ENCODE results near the gene GSE1. TPM values are rescaled to one million over a fixed set of nuclear protein-coding genes. Genes with fewer than 3 reads are reported as not detected.

GSE1 gene
- total and polyA plus RNA-seq, 2 of the 13 experiments (the other 11 are each of a cell fraction or from before 2014, with no cell fraction given) = 16.1 to 31.2 TPM

DNA sequence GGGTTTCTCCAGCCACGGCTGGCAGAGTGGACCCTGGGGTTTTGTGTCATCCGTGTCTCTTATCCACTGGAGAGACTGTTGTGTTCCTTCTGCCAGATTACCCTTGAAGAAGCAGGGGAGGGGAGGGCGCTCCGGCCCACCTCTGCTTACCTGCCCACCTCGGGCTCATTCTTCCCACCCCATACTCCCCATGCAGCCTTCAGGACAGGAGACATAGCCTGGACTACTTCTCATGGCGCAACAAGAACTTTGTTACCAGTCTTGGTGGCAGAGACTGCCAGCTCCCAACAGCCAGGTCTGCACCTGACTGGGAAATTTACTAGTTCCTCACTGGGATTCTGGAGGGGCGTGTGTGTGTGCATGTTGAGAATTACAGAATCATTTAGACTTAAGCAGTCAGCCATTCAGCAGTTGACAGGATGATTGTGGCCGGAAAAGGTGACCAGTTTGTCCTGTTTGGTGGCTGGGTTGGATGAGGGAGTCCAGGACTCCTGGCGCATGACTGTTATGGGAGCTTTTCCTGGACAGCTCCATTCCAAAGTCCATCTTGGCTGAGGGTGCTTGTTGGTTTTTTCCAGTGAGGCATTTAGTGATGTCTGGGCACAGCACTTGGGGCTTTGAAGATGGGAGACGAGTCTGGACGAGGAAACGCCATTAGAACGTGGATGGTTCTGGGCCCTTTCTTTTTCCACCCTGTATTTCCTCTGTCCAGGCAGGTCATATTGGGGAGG lies 8.7 kb downstream of the GSE1 start (continued):
- no peak for TF ChIP-seq ZNF280D (CRISPR knock-in tag; IDR thresholded peaks at IDR 0.05)
- TF ChIP-seq ZNF296 (CRISPR knock-in tag; conservative IDR thresholded peaks at IDR 0.05) = no peak
- no peak for TF ChIP-seq ZNF235 (CRISPR knock-in tag; IDR thresholded peaks at IDR 0.05; ENCODE audit: borderline replicate concordance)
- TF ChIP-seq, protein P1, sequence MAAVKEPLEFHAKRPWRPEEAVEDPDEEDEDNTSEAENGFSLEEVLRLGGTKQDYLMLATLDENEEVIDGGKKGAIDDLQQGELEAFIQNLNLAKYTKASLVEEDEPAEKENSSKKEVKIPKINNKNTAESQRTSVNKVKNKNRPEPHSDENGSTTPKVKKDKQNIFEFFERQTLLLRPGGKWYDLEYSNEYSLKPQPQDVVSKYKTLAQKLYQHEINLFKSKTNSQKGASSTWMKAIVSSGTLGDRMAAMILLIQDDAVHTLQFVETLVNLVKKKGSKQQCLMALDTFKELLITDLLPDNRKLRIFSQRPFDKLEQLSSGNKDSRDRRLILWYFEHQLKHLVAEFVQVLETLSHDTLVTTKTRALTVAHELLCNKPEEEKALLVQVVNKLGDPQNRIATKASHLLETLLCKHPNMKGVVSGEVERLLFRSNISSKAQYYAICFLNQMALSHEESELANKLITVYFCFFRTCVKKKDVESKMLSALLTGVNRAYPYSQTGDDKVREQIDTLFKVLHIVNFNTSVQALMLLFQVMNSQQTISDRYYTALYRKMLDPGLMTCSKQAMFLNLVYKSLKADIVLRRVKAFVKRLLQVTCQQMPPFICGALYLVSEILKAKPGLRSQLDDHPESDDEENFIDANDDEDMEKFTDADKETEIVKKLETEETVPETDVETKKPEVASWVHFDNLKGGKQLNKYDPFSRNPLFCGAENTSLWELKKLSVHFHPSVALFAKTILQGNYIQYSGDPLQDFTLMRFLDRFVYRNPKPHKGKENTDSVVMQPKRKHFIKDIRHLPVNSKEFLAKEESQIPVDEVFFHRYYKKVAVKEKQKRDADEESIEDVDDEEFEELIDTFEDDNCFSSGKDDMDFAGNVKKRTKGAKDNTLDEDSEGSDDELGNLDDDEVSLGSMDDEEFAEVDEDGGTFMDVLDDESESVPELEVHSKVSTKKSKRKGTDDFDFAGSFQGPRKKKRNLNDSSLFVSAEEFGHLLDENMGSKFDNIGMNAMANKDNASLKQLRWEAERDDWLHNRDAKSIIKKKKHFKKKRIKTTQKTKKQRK (IDR thresholded peaks at IDR 0.05; ENCODE audit: low read length) = no peak
- TF ChIP-seq, protein P2, sequence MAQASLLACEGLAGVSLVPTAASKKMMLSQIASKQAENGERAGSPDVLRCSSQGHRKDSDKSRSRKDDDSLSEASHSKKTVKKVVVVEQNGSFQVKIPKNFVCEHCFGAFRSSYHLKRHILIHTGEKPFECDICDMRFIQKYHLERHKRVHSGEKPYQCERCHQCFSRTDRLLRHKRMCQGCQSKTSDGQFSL (CRISPR knock-in tag; IDR thresholded peaks at IDR 0.05) = no peak
- TF ChIP-seq, protein P3, sequence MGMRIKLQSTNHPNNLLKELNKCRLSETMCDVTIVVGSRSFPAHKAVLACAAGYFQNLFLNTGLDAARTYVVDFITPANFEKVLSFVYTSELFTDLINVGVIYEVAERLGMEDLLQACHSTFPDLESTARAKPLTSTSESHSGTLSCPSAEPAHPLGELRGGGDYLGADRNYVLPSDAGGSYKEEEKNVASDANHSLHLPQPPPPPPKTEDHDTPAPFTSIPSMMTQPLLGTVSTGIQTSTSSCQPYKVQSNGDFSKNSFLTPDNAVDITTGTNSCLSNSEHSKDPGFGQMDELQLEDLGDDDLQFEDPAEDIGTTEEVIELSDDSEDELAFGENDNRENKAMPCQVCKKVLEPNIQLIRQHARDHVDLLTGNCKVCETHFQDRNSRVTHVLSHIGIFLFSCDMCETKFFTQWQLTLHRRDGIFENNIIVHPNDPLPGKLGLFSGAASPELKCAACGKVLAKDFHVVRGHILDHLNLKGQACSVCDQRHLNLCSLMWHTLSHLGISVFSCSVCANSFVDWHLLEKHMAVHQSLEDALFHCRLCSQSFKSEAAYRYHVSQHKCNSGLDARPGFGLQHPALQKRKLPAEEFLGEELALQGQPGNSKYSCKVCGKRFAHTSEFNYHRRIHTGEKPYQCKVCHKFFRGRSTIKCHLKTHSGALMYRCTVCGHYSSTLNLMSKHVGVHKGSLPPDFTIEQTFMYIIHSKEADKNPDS (CRISPR knock-in tag; IDR thresholded peaks at IDR 0.05) = no peak
- no peak for TF ChIP-seq NCOA5 (CRISPR knock-in tag; IDR thresholded peaks at IDR 0.05)
- TF ChIP-seq ZBTB21 (CRISPR knock-in tag; IDR thresholded peaks at IDR 0.05) = no peak
- no peak for TF ChIP-seq ZNF160 (CRISPR knock-in tag; IDR thresholded peaks at IDR 0.05)
- TF ChIP-seq ZNF557 (CRISPR knock-in tag; IDR thresholded peaks at IDR 0.05) = no peak
- no peak; the same call in 1 of the 2 replicates for TF ChIP-seq ETV6 (CRISPR knock-in tag; conservative IDR thresholded peaks at IDR 0.05)
- TF ChIP-seq THRA (CRISPR knock-in tag; IDR thresholded peaks at IDR 0.05; ENCODE audit: borderline replicate concordance) = no peak
- TF ChIP-seq MAZ (IDR thresholded peaks at IDR 0.05; ENCODE audit: borderline replicate concordance, low read depth, low read length) = no peak
- TF ChIP-seq MAZ (CRISPR knock-in tag; IDR thresholded peaks at IDR 0.05; ENCODE audit: low read depth) = no peak
